MM.1S (cell line): Measurements from ENCODE around the gene PLAGL1.

Source experiments
- EZH2phosphoT487 ChIP-seq: fragments of 300-600 bp; sonication (generic); IDR thresholded peaks from 2 replicates; pipeline ENCODE4 v1.6.1; 2018; ENCODE audit warnings: antibody characterized with exemption, low read length
- TF ChIP-seq, protein P1 (sequence below): fragments of 300-600 bp; sonication (generic); IDR thresholded peaks from 2 replicates; pipeline ENCODE4 v1.5.1; 2016; ENCODE audit warnings: antibody characterized with exemption, low read length, mixed read lengths

DNA sequence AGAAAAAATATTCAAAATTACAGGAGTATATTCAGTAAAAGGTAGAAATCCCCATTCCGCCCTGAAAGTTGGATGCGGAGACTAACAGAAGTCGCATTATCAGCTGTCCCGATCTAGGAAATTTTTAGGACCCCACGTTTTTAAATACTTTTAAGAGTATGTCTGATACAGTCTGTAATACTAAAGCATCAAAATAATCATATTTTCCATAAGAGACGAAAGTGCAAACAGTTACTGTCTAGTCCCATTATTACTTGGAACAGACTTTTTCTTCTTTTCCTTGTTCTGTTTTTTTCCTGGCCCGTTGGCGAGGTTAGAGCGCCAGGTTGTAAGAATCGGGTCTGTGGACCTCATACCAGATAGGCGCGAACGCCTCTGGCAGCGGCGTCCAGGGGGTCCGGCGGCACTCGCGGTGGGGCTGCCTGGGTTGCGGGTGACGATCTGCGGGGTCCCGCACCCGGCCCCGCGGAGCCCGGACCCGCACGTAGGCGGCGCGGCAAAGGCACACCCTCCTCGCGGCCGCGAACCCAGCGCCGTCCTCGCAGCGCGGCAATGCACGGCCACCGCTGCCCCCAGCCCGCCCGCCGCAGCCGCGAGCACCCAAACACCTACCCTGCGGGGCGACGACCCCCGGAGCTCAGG lies 460 bp downstream of the PLAGL1 start:
- TF ChIP-seq EZH2phosphoT487, result no peak
- TF ChIP-seq, protein P1, sequence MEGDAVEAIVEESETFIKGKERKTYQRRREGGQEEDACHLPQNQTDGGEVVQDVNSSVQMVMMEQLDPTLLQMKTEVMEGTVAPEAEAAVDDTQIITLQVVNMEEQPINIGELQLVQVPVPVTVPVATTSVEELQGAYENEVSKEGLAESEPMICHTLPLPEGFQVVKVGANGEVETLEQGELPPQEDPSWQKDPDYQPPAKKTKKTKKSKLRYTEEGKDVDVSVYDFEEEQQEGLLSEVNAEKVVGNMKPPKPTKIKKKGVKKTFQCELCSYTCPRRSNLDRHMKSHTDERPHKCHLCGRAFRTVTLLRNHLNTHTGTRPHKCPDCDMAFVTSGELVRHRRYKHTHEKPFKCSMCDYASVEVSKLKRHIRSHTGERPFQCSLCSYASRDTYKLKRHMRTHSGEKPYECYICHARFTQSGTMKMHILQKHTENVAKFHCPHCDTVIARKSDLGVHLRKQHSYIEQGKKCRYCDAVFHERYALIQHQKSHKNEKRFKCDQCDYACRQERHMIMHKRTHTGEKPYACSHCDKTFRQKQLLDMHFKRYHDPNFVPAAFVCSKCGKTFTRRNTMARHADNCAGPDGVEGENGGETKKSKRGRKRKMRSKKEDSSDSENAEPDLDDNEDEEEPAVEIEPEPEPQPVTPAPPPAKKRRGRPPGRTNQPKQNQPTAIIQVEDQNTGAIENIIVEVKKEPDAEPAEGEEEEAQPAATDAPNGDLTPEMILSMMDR, result no peak
